DLD1 (cell line): Measurements from ENCODE around the gene AGBL3.

Source experiments
- in situ Hi-C: cut with HindIII; loops from 2 replicates; pipeline ENCODE4 v1.10.0; 2017; ENCODE audit warnings: low sequenced_read_pairs

AGBL3 gene

DNA sequence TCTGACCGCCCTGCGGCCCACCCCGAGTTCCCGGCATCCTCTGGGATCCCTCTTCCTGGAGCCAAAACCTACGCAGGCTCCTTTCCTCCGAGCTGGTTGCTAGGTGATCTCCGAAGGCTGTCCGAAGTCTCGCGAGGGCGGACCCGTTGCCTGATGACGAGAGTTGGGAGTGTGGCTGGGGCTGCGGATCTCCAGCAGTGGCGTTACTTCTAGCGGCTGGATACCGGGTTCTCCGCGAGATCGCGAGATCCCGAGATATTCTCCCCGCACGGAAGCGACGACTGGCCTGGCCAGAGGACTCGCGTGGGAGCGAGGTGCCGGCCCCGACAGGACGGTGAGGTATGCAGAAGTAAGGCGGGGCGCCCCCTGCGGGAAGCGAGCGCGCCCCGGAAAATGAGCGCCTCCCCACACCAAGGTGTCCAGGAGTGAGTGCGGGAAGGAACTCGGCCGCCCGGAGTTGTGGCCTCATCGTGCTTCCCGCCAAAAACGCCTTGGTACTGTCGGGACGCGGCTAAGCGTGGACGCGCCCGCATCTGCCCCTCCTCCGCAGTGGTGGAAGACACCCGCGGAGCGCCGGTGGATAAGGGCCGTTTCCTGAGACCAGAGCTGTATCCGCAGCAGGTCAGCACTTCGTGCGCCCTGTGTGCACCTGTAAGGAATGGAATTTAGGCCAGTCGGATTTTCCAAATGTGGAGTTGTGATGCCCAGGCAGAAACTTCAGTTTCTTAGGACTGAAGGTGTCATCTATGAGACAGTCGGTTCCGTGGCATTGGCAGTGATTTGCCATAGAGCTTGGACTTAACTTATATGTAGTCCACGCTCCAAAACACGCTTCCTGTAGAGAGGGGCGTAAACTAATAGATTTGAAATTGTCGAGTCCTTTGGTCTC lies at the start of gene AGBL3:
Gene AGBL3 (plus strand): TSS at position 146 of the 889 bp plus-strand sequence. CDS start 1,426 bp downstream, outside the sequence.
- in situ Hi-C loops = no loop called here

GRCh38 chr7:134936893-134937510 lies 49.3 kb upstream of the AGBL3 start:
- in situ Hi-C loops = no loop called here

GRCh38 chr7:134938141-134938540 lies 48.2 kb upstream of the AGBL3 start:
- in situ Hi-C loops = no loop called here

DNA sequence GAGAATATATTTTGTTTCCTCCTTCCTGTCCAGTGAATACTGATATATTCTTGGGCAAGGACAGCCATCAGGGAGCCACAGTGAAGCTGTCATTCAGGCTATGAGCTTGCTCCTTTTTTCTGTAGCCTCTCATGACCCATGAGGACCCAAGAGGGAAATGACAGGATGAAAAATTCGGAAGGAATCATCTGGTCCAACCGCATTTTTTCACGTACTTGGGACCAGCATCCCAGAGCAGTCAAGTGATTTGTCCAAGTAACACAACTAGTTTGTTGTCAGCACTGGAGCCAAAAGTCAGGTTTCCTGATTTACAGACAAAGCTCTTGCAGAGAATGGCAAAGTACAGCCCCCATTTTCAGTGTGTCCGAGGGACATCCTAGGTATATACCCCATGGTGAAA lies 47.2 kb upstream of the AGBL3 start:
- in situ Hi-C loops = no loop called here

DNA sequence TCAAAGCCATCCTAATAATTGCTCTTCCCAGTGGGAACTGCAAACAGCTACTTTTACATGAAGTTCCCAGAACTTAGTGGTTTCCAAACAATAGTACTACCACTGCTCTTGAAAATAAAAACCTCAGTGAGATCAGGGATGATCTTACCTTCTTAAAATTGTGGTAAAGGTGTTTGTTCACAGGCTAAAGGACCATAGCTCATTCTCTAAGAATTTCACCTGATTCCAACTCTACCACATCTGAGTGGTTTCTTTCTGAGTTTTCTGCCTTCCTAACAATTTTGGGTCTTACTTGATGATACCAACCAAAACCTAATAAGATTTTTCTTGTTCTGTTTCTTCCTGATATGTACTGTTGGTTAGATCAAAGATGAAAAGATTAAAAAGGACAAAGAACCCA lies 45.6 kb upstream of the AGBL3 start:
- in situ Hi-C loops = no loop called here

DNA sequence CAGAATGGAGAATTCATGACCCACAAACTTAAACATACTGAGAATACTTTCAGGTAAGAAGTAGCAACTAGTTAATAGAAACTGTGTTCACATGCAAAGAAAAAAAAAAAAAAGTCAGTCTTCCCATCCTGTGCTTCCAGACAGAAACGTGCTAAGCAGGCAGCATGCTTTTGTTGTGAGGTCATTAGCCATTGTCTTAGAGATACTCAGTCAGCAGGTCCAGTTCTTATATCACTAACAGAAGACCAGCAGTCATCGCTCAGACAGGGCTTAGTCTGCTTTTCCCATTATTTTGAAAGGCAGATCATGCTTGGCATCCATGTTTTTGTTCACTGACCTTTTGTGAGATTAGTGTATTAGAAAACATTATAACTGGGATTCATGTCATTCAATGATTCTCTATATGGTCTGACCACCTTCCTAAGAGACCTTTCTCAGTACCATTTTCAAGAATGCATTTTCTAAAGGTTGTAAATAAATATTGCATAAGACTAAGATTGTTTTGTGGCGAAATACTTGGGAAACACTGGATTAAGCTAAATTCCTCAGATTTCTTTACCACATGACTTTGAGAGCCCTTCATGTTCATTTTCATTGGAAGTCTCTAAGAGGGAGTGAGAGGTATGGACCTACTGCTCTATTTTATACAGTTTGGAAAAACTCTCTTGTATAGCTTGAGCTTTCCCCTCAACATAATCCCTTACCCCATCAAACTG lies 45.0 kb upstream of the AGBL3 start:
- in situ Hi-C loops = no loop called here

DNA sequence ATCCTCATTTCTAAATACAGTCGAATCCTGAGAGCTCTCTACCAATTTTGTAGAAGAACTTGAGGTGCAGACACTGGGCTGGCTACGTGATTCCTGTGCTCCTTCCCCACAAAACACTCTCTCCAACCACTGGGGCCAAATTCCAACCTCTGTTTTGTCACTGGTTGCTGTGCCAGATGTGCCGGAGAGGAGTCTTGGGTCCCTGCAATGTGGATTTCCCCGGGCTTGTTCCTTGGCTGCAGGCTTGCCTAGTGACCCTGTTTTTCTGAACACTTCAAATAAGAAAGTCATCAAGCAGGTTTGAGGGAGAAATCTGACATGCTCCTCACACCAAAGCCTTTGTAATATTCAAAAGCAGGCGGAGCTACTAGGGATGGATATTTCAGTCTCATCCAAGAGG lies 44.4 kb upstream of the AGBL3 start:
- in situ Hi-C loops = no loop called here

DNA sequence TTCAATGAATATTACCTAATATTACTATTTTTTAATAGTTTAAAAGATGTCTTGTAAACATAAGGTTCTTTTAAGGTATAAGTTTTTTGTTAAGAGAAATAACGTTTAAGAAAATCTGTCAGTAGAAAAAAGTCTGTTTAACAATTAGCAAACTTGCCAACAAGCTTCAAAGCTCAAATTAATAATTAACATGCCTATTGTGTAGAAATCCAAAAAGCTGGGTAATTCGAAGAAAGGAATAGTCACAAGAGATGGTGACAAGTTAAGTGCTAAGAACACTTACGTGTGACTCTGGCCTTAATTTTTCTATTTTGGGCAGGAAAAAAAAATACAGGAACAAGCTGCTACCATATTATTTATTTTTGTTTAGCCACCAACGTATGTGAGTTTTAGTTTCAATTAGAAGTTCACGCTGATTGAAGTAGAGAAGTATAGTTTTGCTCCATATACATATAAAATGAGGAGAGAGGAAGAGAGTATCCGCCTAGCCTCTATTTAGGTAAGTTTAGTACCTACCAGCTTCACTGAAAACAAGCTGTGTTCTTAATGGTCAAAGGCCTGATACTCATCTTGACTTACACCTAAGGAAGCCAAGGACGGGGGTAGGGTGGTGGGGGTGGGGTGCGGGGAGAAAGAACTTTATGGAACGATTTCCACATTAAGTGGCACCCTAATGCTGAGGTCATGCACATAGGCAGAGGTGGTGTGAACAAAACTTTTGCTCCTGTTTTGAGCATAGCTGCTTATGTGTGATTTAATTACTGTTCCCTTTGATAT lies 43.4 kb upstream of the AGBL3 start:
- in situ Hi-C loops = no loop called here

GRCh38 chr7:134943785-134944400 lies 42.4 kb upstream of the AGBL3 start:
- in situ Hi-C loops = no loop called here

GRCh38 chr7:134945691-134946090 lies 40.6 kb upstream of the AGBL3 start:
- in situ Hi-C loops = no loop called here

- in situ Hi-C loops = no loop called here
Measured at GRCh38 chr7:134946260-134946659, 40.0 kb upstream of the AGBL3 start.

- in situ Hi-C loops = no loop called here
Measured at GRCh38 chr7:134947329-134947728, 39.0 kb upstream of the AGBL3 start.

- in situ Hi-C loops = no loop called here
Measured at GRCh38 chr7:134947831-134948230, 38.5 kb upstream of the AGBL3 start.

- in situ Hi-C loops = no loop called here
Measured at GRCh38 chr7:134948246-134948645, 38.1 kb upstream of the AGBL3 start.

- in situ Hi-C loops = no loop called here
Measured at GRCh38 chr7:134948736-134949135, 37.6 kb upstream of the AGBL3 start.

GRCh38 chr7:134949171-134949570 lies 37.1 kb upstream of the AGBL3 start:
- in situ Hi-C loops = no loop called here

- in situ Hi-C loops = loop anchor here (25.0 kb wide), 1 partner anchor 317 kb away; the partner anchor contains the start of gene BPGM
Measured at GRCh38 chr7:134954197-134955082, 31.9 kb upstream of the AGBL3 start.

DNA sequence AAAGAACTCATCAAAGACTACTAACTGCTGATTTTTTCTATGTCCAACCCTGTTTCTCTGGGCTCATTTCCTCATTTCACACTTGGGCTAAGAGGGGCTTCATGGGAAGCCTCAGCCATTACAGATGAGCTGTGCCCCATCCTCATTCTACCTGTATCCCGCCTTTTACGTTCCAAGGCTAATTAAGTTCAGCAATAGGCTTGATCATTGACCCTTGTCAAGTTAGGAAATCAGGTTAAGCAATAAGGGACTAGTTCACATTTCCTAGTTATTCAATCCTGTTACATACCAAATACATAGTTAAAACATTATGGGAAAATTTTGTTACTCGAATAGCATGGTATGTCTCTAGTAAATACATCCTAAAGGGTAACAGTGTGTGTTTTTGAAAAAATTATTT lies 29.3 kb upstream of the AGBL3 start:
- in situ Hi-C loops = loop anchor here (25.0 kb wide), 1 partner anchor 320 kb away; the partner anchor contains the start of gene BPGM

DNA sequence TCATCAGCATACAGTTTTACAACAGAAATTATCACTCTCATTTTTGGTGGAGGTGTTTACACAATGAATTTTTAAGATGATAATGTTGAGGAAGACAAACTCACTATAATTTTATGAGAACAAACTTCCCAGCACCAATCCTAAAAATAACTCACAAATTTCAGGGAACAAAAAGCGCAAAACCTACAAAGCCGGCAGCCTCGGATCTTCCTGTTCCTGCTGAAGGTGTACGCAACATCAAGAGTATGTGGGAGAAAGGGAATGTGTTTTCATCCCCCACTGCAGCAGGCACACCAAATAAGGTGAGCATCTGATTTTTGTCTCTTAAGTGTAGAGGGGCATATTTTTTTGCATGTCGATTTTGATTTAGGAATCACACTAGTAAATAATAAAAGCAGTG lies 26.5 kb upstream of the AGBL3 start:
- in situ Hi-C loops = loop anchor here (25.0 kb wide), 1 partner anchor 323 kb away; the partner anchor contains the start of gene BPGM
